Measurements from ENCODE around the gene SYDE1.

The SYDE1 gene

DNA sequence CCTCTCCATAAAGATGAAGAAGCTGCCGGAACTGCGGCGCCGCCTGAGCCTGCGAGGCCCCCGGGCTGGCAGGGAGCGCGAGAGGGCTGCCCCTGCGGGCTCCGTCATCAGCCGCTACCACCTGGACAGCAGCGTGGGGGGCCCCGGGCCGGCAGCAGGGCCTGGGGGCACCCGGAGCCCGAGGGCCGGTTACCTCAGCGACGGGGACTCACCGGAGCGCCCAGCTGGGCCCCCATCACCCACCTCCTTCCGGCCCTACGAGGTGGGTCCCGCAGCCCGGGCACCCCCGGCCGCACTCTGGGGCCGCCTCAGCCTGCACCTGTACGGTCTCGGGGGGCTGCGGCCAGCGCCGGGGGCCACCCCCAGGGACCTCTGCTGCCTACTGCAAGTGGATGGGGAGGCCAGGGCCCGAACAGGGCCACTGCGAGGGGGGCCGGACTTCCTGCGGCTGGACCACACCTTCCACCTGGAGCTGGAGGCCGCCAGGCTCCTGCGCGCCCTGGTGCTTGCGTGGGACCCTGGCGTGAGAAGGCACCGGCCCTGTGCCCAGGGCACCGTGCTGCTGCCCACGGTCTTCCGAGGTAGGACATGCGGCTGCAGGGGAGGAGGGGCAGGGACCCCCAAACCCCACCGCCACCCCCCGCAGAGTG, 2.7 kb downstream of the SYDE1 start:
- Histone ChIP-seq H3K9ac (ENCODE audit: low read length) (no peak overlapping the region), H3K79me2 (ENCODE audit: insufficient read depth, low read length) (no peaks in the 10 kb centered on the region), H3K9me2 (replicated peaks; ENCODE audit: insufficient read depth, low read length) (no peaks in the 10 kb centered on the region), H3K4me2 (ENCODE audit: low read depth, low read length, poor library complexity, severe bottlenecking) (no peak overlapping the region), H3K27me3 (ENCODE audit: low read length) (no peaks in the 10 kb centered on the region), H3K4me3 (ENCODE audit: insufficient read depth, low read length, poor library complexity, severe bottlenecking) (no peak overlapping the region), H3K27ac (ENCODE audit: low read depth, low read length) (no peak overlapping the region), H2AFZ (ENCODE audit: low read depth, low read length, severe bottlenecking) (no peak overlapping the region), H4K20me1 (ENCODE audit: low read depth, low read length) (no peaks in the 10 kb centered on the region), H3F3A (ENCODE audit: insufficient read depth) (no peaks in the 10 kb centered on the region), H3K36me3 (ENCODE audit: low read length) (no peaks in the 10 kb centered on the region), H3K9me3 (ENCODE audit: insufficient read depth, low read length) (no peaks in the 10 kb centered on the region)
- TF ChIP-seq CTCF (IDR thresholded peaks at IDR 0.05; ENCODE audit: insufficient read depth, low read length, poor library complexity, severe bottlenecking) (no peak), EZH2phosphoT487 (conservative IDR thresholded peaks at IDR 0.05; ENCODE audit: low read length) (no peak)

- H4K20me1 ChIP-seq (ENCODE audit: low read depth, low read length), result no peaks in the 10 kb centered on the region
- no peaks in the 10 kb centered on the region for H3K9me3 ChIP-seq (ENCODE audit: insufficient read depth, low read length)
- no peaks in the 10 kb centered on the region for H3K79me2 ChIP-seq (ENCODE audit: insufficient read depth, low read length)
- H3K36me3 ChIP-seq (ENCODE audit: low read length), result no peaks in the 10 kb centered on the region
- no peaks in the 10 kb centered on the region for H3K27me3 ChIP-seq (ENCODE audit: low read length)
- no peak overlapping the region for H3K4me2 ChIP-seq (ENCODE audit: low read depth, low read length, poor library complexity, severe bottlenecking)
- H3F3A ChIP-seq (ENCODE audit: insufficient read depth), result no peaks in the 10 kb centered on the region
- no peak for TF ChIP-seq CTCF (IDR thresholded peaks at IDR 0.05; ENCODE audit: insufficient read depth, low read length, poor library complexity, severe bottlenecking)
- no peak for TF ChIP-seq EZH2phosphoT487 (conservative IDR thresholded peaks at IDR 0.05; ENCODE audit: low read length)
- H3K4me3 ChIP-seq (ENCODE audit: insufficient read depth, low read length, poor library complexity, severe bottlenecking), result no peak overlapping the region
- H3K9ac ChIP-seq (ENCODE audit: low read length), result no peak overlapping the region
- H2AFZ ChIP-seq (ENCODE audit: low read depth, low read length, severe bottlenecking), result no peak overlapping the region
- H3K27ac ChIP-seq (ENCODE audit: low read depth, low read length), result no peak overlapping the region
- H3K9me2 ChIP-seq (replicated peaks; ENCODE audit: insufficient read depth, low read length), result no peaks in the 10 kb centered on the region
Observed at GRCh38 chr19:15110418-15110815, 3.2 kb downstream of the SYDE1 start.

GRCh38 chr19:15111758-15112157, 4.6 kb downstream of the SYDE1 start:
- no peaks in the 10 kb centered on the region for H3K27me3 ChIP-seq (ENCODE audit: low read length)
- no peaks in the 10 kb centered on the region for H4K20me1 ChIP-seq (ENCODE audit: low read depth, low read length)
- H3K4me2 ChIP-seq (ENCODE audit: low read depth, low read length, poor library complexity, severe bottlenecking), result no peak overlapping the region
- no peaks in the 10 kb centered on the region for H3K9me3 ChIP-seq (ENCODE audit: insufficient read depth, low read length)
- no peak overlapping the region for H3K4me3 ChIP-seq (ENCODE audit: insufficient read depth, low read length, poor library complexity, severe bottlenecking)
- H3K27ac ChIP-seq (ENCODE audit: low read depth, low read length), result no peak overlapping the region
- H3K9me2 ChIP-seq (replicated peaks; ENCODE audit: insufficient read depth, low read length), result no peaks in the 10 kb centered on the region
- no peaks in the 10 kb centered on the region for H3K36me3 ChIP-seq (ENCODE audit: low read length)
- H3F3A ChIP-seq (ENCODE audit: insufficient read depth), result no peaks in the 10 kb centered on the region
- no peak overlapping the region for H3K9ac ChIP-seq (ENCODE audit: low read length)
- H2AFZ ChIP-seq (ENCODE audit: low read depth, low read length, severe bottlenecking), result no peak overlapping the region
- TF ChIP-seq EZH2phosphoT487 (conservative IDR thresholded peaks at IDR 0.05; ENCODE audit: low read length), result no peak
- no peak for TF ChIP-seq CTCF (IDR thresholded peaks at IDR 0.05; ENCODE audit: insufficient read depth, low read length, poor library complexity, severe bottlenecking)
- H3K79me2 ChIP-seq (ENCODE audit: insufficient read depth, low read length), result no peaks in the 10 kb centered on the region
